ENCODE data around the gene CERKL.
A peak's percentile ranks its signal among the peaks of the same experiment; 100 is the strongest.

Gene CERKL

DNA sequence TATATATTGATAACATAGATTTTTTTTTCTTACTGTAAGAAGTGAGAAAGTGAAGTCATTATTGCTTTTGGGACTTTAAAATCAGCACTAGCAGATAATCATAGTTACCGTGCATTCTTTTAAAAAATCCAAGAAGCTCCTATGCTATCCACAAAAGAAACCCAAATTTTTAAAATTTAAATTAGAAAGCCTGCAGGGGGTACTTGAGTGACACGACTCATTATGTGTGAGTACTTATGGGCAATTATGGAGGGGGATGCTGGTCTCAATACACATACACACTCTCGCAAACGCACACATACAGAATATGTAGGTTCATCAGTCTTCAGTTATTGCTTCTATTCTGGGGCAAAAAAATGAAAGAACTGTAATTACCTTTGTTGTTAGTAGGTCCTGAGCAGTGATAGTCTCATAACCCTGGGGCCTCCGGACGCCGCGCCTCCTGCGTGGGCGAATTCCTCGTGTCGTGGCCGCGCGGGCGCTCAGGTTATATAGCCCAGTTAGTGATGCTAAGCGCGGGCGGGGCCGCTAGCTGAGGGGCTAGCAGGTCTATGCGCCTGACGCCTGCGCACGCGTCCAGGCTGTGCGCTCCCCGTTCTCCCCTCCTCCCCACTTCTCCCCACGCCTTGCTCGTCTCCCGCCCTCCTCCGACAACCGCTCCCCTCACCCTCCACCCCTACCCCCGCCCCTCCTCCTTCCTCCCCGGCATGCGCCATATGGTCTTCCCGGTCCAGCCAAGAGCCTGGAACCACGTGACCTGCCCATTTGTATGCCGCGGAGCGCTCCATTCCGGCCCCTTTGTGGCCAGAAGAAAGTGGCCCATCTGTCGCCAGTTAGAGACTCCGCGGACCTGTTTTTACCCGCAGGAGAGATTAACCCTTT is 23.4 kb upstream of the CERKL start, which contains the start of gene NEUROD1:
Gene NEUROD1, minus strand, starts transcription at position 463 of the 882 bp plus-strand sequence. CDS start 1,657 bp downstream, outside the sequence.
- peak within 1 kb of the TSS; percentile 27 for H3K4me3 ChIP-seq (ENCODE audit: low read length)
- peak; percentile 7 for DNase-seq (ENCODE audit: low read depth, low spot score)

GRCh38 chr2:181679544-181679979 is 22.7 kb upstream of the CERKL start:
- no peak overlapping the region for H3K4me3 ChIP-seq (ENCODE audit: low read length)
- no peak for DNase-seq (ENCODE audit: low read depth, low spot score)

DNA sequence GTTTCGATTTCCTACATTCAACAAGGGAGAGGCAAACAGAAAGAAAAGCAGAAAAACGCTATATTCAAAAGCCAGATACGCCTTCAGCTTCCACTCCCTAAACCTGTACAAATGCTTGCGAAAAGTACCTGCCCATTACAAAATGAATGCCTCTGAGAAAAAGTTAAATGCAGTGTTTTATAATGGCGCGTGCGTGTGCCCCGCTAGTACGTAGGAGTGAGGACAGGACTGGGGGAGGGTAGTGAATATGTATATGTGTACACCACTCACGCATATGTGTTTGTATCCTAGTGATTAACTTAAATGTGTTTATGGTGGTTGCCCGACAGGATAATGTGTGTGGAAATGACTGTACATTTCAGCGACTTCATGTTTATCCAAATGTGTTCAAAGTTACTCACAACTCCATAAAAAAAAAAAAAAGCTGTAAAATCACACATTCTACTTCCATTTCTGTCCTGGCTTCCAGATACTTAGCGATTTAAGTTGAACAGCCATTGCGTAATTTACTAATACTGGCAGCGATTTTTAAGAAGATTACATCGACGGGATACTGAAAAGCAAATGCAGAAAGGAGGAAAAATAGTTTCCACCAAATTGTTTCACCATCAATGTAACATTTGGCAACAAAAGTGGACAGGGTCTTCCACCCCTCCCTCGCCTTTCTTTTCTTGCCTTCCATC is 22.1 kb upstream of the CERKL start:
- H3K4me3 ChIP-seq (ENCODE audit: low read length), result no peak overlapping the region
- no peak for DNase-seq (ENCODE audit: low read depth, low spot score)

DNA sequence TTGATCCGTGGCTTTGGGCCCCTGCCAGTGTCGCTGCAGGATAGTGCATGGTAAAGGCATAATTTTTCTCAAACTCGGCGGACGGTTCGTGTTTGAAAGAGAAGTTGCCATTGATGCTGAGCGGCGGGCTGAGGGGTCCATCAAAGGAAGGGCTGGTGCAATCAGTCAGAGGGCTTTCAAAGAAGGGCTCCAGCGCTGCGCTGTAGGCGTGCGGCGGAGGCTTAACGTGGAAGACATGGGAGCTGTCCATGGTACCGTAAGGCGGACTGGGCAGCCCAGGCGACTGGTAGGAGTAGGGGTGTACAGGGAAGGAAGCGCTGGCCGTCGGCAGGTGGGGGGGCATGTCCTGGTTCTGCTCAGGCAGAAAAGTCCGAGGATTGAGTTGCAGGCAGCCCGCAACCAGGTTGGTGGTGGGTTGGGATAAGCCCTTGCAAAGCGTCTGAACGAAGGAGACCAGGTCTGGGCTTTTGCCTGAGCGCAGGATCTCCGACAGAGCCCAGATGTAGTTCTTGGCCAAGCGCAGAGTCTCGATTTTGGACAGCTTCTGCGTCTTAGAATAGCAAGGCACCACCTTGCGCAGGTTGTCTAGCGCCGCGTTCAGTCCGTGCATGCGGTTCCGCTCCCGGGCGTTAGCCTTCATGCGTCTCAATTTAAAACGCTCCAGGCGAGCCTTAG is 21.1 kb upstream of the CERKL start:
- H3K4me3 ChIP-seq (ENCODE audit: low read length), result no peak overlapping the region
- peak; percentile 22 for DNase-seq (ENCODE audit: low read depth, low spot score)

GRCh38 chr2:181675254-181675653 is 18.3 kb upstream of the CERKL start:
- no peak for DNase-seq (ENCODE audit: low read depth, low spot score)
- H3K4me3 ChIP-seq (ENCODE audit: low read length), result no peak overlapping the region

GRCh38 chr2:181674461-181674860 is 17.6 kb upstream of the CERKL start:
- no peak for DNase-seq (ENCODE audit: low read depth, low spot score)
- no peak overlapping the region for H3K4me3 ChIP-seq (ENCODE audit: low read length)

- H3K4me3 ChIP-seq (ENCODE audit: low read length), result no peak overlapping the region
- no peak for DNase-seq (ENCODE audit: low read depth, low spot score)
Observed at GRCh38 chr2:181673173-181673572, 16.3 kb upstream of the CERKL start.

DNA sequence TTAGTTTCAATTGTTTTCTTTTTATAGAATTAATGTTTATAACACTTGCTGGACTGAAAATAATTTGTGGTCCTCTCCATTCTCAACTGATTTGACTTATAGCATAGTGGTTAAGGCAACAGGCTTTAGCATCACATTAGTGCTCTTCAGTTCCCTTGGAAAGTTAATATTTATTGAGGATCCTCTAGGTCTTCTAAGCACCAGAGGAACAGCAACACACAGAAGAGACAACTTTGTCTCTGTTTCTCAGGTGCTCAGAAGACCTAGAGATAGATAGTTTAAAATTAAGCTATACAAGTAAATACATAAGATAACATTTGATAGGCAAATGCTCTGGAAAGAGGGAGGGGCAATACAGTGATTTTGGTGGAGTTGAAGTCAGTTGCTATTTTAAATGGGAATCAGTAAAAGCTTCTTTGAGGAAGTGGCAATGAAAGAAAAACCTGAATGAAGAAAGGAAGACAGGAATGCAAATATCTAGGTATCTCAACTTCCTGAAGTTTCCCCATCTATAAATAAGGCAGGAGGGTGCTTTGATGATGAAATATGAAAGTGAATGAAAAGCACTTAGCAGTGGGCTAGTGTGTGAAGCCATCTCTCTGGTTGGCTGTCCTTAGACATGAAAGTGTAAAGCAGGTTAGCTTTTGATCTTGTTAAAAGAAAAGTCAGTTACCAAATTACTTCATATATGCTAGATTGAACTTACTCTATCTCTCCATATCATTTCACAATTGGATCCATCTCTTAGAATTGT is 15.5 kb upstream of the CERKL start:
- no peak overlapping the region for H3K4me3 ChIP-seq (ENCODE audit: low read length)
- DNase-seq (ENCODE audit: low read depth, low spot score), result peak; percentile 8

GRCh38 chr2:181670632-181671031 is 13.7 kb upstream of the CERKL start:
- DNase-seq (ENCODE audit: low read depth, low spot score), result no peak
- no peak overlapping the region for H3K4me3 ChIP-seq (ENCODE audit: low read length)

DNA sequence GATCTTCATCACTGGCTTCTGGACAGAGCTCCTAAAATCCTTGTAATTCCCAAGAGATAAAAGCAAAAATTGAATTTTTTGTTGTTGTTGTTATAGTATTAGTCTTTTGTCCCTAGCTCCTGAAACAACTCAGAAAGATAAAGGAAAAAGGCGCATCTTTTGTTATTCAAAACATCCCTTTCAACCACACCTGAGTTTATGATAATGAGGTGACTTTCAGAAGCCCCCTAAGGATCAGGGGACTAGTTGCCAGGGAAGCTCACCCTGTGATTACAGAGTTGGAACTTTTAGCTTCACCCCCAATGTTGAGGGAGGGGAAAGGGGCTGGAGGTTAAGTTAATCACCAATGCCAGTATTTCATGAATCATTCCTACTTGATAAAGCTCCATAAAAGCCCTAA is 10.3 kb upstream of the CERKL start:
- no peak overlapping the region for H3K4me3 ChIP-seq (ENCODE audit: low read length)
- no peak for DNase-seq (ENCODE audit: low read depth, low spot score)

GRCh38 chr2:181662287-181662686 is 5.4 kb upstream of the CERKL start:
- DNase-seq (ENCODE audit: low read depth, low spot score), result no peak
- no peak overlapping the region for H3K4me3 ChIP-seq (ENCODE audit: low read length)

GRCh38 chr2:181660181-181660580 is 3.3 kb upstream of the CERKL start:
- no peak for DNase-seq (ENCODE audit: low read depth, low spot score)
- H3K4me3 ChIP-seq (ENCODE audit: low read length), result no peak overlapping the region

DNA sequence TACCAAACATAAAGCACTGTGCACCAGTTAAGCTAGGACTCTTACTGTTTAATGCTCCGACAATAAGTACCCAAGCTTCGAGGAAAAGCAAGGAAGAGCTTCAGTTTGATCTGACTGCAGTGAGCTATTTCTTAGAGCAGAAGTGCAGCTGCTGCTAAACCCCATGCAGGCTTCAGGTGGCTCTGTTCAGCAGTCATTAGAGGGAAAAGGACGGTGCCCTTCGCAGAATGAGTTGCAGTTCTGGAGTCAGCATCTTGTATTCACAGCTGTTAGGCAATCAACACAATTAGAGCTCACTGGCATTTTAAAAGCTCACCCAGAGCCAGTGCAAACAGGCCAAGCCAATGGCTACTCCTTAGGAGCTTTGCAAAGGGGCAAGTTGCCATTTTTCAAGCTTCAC is 1.5 kb upstream of the CERKL start:
- no peak for DNase-seq (ENCODE audit: low read depth, low spot score)
- H3K4me3 ChIP-seq (ENCODE audit: low read length), result no peak overlapping the region

GRCh38 chr2:181657379-181657778 is 474 bp upstream of the CERKL start:
- H3K4me3 ChIP-seq (ENCODE audit: low read length), result no peak overlapping the region
- no peak for DNase-seq (ENCODE audit: low read depth, low spot score)

GRCh38 chr2:181655519-181655918 is 1.4 kb downstream of the CERKL start:
- DNase-seq (ENCODE audit: low read depth, low spot score), result no peak
- H3K4me3 ChIP-seq (ENCODE audit: low read length), result no peak overlapping the region

GRCh38 chr2:181649436-181649979 is 7.4 kb downstream of the CERKL start:
- no peak overlapping the region for H3K4me3 ChIP-seq (ENCODE audit: low read length)
- DNase-seq (ENCODE audit: low read depth, low spot score), result no peak

DNA sequence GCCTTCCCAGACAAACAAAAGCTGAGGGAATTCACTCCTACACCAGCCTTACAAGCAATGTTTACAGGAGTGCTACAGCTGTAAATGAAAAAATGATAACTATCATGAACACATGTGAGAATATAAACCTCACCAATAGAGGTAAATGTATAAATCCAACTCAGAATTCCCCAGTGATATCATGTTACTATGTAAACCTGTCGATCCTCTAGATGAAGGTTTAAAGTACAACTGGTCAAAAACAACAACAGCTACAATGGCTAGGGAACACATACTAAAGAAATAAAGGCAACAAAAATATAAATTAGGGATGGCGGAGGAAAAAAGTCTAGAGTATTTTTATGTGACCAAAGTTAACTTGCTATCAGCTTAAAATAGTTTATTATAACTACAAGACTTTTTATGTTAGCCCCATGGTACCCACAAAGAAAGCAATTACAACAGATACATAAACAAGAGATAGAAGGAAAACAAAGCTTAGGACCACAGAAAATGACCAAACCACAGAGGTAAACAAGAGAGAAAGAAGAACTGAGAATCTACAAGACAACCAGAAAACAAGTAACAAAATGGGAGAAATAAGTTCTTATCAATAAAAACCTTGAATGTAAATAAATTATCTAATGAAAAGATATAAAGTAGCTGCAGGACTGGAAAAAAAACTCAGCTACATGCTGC is 8.3 kb downstream of the CERKL start:
- no peak overlapping the region for H3K4me3 ChIP-seq (ENCODE audit: low read length)
- DNase-seq (ENCODE audit: low read depth, low spot score), result no peak

GRCh38 chr2:181646415-181646987 is 10.4 kb downstream of the CERKL start:
- no peak for DNase-seq (ENCODE audit: low read depth, low spot score)
- H3K4me3 ChIP-seq (ENCODE audit: low read length), result no peak overlapping the region
